ENCODE measurements around the gene PPP5C. TPM values are rescaled to one million over a fixed set of nuclear protein-coding genes. Genes with fewer than 3 reads are reported as not detected.

PPP5C gene
- total and polyA plus RNA-seq, 4 donors = 19.0 to 50.5 (median 28.3) TPM

DNA sequence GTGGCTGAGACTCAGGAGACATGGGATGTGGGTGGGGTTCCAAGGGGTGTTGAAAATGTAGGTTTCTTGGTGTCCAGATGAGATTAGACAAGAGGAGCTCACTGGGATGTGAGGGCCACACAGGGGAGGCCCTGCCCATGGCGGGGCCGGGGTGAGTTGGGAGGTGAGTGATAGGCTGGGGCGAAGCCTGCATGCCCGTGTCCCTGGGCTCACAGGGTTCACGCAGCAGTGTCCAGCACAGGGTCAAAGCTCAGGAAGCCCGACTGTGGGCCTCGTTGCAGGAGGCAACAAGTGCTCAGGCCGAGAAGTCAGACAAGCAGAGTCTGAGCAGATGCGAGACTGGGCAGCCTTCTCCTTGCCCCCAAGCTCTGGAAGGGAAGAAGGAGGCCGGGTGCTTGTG lies 39.3 kb downstream of the PPP5C start:
- Histone ChIP-seq H3K9ac (ENCODE audit: low read depth in 1 of 2, low read length in 2 of 2) (no peak overlapping the region), H3K27me3 (ENCODE audit: control insufficient read depth in 4 of 4, insufficient read depth in 4 of 4, low read length in 3 of 4) (no peaks in the 10 kb centered on the region), H3K4me1 (ENCODE audit: control insufficient read depth in 4 of 4, insufficient read depth in 4 of 4, low read length in 3 of 4) (peaks cover 0 to 5% (median 3%) of the 10 kb centered on the region in 4 donors), H3K9me3 (ENCODE audit: control insufficient read depth in 4 of 4, low read length in 3 of 4) (no peaks in the 10 kb centered on the region), H3K4me3 (ENCODE audit: low read depth in 1 of 3, low read length in 3 of 3) (no peak overlapping the region), H3K27ac (ENCODE audit: low read depth in 1 of 2, low read length in 2 of 2) (no peak overlapping the region), H3K36me3 (ENCODE audit: control insufficient read depth in 4 of 4, insufficient read depth in 3 of 4, low read depth in 1 of 4, low read length in 3 of 4) (peaks cover 8 to 49% (median 25%) of the 10 kb centered on the region in 4 donors)
- TF ChIP-seq RXRA (IDR thresholded peaks at IDR 0.05) (peak in 1 of 2 donors; percentile 29), HNF4A (conservative IDR thresholded peaks at IDR 0.05) (peak in 1 of 2 donors; percentile 57), SP1 (IDR thresholded peaks at IDR 0.05) (peak; percentile 27)
- TF ChIP-seq, protein P1, sequence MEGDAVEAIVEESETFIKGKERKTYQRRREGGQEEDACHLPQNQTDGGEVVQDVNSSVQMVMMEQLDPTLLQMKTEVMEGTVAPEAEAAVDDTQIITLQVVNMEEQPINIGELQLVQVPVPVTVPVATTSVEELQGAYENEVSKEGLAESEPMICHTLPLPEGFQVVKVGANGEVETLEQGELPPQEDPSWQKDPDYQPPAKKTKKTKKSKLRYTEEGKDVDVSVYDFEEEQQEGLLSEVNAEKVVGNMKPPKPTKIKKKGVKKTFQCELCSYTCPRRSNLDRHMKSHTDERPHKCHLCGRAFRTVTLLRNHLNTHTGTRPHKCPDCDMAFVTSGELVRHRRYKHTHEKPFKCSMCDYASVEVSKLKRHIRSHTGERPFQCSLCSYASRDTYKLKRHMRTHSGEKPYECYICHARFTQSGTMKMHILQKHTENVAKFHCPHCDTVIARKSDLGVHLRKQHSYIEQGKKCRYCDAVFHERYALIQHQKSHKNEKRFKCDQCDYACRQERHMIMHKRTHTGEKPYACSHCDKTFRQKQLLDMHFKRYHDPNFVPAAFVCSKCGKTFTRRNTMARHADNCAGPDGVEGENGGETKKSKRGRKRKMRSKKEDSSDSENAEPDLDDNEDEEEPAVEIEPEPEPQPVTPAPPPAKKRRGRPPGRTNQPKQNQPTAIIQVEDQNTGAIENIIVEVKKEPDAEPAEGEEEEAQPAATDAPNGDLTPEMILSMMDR (IDR thresholded peaks at IDR 0.05; ENCODE audit: low read depth, low read length, missing input control) = no peak
- TF ChIP-seq, protein P2, sequence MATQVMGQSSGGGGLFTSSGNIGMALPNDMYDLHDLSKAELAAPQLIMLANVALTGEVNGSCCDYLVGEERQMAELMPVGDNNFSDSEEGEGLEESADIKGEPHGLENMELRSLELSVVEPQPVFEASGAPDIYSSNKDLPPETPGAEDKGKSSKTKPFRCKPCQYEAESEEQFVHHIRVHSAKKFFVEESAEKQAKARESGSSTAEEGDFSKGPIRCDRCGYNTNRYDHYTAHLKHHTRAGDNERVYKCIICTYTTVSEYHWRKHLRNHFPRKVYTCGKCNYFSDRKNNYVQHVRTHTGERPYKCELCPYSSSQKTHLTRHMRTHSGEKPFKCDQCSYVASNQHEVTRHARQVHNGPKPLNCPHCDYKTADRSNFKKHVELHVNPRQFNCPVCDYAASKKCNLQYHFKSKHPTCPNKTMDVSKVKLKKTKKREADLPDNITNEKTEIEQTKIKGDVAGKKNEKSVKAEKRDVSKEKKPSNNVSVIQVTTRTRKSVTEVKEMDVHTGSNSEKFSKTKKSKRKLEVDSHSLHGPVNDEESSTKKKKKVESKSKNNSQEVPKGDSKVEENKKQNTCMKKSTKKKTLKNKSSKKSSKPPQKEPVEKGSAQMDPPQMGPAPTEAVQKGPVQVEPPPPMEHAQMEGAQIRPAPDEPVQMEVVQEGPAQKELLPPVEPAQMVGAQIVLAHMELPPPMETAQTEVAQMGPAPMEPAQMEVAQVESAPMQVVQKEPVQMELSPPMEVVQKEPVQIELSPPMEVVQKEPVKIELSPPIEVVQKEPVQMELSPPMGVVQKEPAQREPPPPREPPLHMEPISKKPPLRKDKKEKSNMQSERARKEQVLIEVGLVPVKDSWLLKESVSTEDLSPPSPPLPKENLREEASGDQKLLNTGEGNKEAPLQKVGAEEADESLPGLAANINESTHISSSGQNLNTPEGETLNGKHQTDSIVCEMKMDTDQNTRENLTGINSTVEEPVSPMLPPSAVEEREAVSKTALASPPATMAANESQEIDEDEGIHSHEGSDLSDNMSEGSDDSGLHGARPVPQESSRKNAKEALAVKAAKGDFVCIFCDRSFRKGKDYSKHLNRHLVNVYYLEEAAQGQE (IDR thresholded peaks at IDR 0.05) = no peak
- no peak for DNase-seq (ENCODE audit: low spot score)
- WGBS = 63% methylated on average over 10 of the region's 10 CpGs

DNA sequence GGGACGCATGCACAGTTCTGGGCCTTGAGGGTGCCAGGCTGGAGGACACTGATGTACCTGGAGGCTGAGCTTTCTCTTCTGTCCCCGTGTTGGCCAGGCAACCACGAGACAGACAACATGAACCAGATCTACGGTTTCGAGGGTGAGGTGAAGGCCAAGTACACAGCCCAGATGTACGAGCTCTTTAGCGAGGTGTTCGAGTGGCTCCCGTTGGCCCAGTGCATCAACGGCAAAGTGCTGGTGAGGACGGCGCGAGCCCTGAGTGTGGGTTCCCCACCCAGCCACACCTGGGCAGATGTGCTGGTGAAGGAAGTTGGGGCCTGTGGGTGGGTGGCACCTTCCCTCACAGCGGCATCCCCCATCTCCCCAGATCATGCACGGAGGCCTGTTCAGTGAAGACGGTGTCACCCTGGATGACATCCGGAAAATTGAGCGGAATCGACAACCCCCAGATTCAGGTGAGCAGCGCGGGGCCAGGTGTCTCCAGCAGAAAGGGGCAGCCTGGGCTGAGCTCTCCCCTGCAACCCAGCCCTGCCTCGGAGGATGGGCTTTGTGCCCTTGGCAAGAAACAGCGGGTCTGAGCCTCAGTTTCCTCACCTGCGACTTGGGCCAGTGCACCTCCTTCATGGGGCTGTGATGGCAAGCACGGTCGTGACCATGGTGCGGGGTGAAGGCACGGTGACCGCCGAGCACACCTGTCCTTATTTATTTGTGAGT lies 40.3 kb downstream of the PPP5C start:
- Histone ChIP-seq H3K9me3 (ENCODE audit: control insufficient read depth in 4 of 4, low read length in 3 of 4) (no peaks in the 10 kb centered on the region), H3K36me3 (ENCODE audit: control insufficient read depth in 4 of 4, insufficient read depth in 3 of 4, low read depth in 1 of 4, low read length in 3 of 4) (peaks cover 8 to 52% (median 25%) of the 10 kb centered on the region in 4 donors), H3K4me1 (ENCODE audit: control insufficient read depth in 4 of 4, insufficient read depth in 4 of 4, low read length in 3 of 4) (peaks cover 0 to 5% (median 3%) of the 10 kb centered on the region in 4 donors), H3K27ac (ENCODE audit: low read depth in 1 of 2, low read length in 2 of 2) (no peak overlapping the region), H3K27me3 (ENCODE audit: control insufficient read depth in 4 of 4, insufficient read depth in 4 of 4, low read length in 3 of 4) (no peaks in the 10 kb centered on the region), H3K4me3 (ENCODE audit: low read depth in 1 of 3, low read length in 3 of 3) (no peak overlapping the region), H3K9ac (ENCODE audit: low read depth in 1 of 2, low read length in 2 of 2) (no peak overlapping the region)
- TF ChIP-seq, protein P3, sequence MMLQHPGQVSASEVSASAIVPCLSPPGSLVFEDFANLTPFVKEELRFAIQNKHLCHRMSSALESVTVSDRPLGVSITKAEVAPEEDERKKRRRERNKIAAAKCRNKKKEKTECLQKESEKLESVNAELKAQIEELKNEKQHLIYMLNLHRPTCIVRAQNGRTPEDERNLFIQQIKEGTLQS (IDR thresholded peaks at IDR 0.05) = no peak
- DNase-seq (ENCODE audit: low spot score) = no peak
- WGBS = 97% methylated on average over 30 of the region's 30 CpGs

DNA sequence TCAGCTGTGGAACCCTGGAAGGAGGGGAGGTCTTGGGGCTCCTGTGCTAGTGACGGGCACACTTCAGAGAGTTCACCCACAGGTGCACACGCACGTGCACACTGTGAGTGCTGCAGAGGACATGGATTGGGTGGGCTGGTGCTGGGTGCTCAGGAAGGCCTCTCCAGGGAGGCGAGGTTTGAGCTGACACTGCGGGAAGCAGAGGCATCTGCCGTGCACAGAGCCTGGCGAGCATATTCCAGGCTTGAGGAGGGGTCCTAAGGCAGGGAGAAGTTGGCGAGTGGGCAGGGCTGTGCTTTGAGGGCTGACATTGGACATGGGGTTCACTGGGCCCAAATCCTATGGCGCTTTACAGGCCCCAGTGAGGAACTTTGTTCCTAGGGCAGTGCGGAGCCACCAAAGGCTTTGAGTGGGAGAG lies 40.8 kb downstream of the PPP5C start:
- no peak overlapping the region for H3K9ac ChIP-seq (ENCODE audit: low read depth in 1 of 2, low read length in 2 of 2)
- no peak overlapping the region for H3K27ac ChIP-seq (ENCODE audit: low read depth in 1 of 2, low read length in 2 of 2)
- H3K4me1 ChIP-seq (ENCODE audit: control insufficient read depth in 4 of 4, insufficient read depth in 4 of 4, low read length in 3 of 4) = peaks cover 0 to 5% (median 3%) of the 10 kb centered on the region in 4 donors
- H3K27me3 ChIP-seq (ENCODE audit: control insufficient read depth in 4 of 4, insufficient read depth in 4 of 4, low read length in 3 of 4) = no peaks in the 10 kb centered on the region
- no peaks in the 10 kb centered on the region for H3K9me3 ChIP-seq (ENCODE audit: control insufficient read depth in 4 of 4, low read length in 3 of 4)
- no peak overlapping the region for H3K4me3 ChIP-seq (ENCODE audit: low read depth in 1 of 3, low read length in 3 of 3)
- WGBS = 97% methylated on average over 10 of the region's 10 CpGs
- no peak for TF ChIP-seq JUND (IDR thresholded peaks at IDR 0.05)
- no peak for TF ChIP-seq SP1 (IDR thresholded peaks at IDR 0.05)
- TF ChIP-seq HNF4A (conservative IDR thresholded peaks at IDR 0.05) = no peak
- TF ChIP-seq YY1 (IDR thresholded peaks at IDR 0.05) = no peak
- H3K36me3 ChIP-seq (ENCODE audit: control insufficient read depth in 4 of 4, insufficient read depth in 3 of 4, low read depth in 1 of 4, low read length in 3 of 4) = peaks cover 8 to 51% (median 24%) of the 10 kb centered on the region in 4 donors
- DNase-seq (ENCODE audit: low spot score) = no peak

All from liver (tissue), 9 donors.